Activated naive CD4-positive, alpha-beta T cell treated with anti-CD3 and anti-CD28 coated beads for 36 hours (primary cell): ENCODE measurements around the gene TNNI3K. TPM values are rescaled to one million over a fixed set of nuclear protein-coding genes. Genes with fewer than 3 reads are reported as not detected.

Source experiments
- CTCF ChIA-PET: fragments of 350-600 bp; sonication (Branson Sonifier 250); formaldehyde crosslinking; loops from one replicate; lab custom pipeline; 2021; ENCODE audit warnings: antibody characterized with exemption; lab: Charles Lee
- DNase-seq: peaks from one replicate; pipeline ENCODE4 v3.0.0-alpha.2; 2020
- H3K27ac Mint-ChIP-seq: one replicate; pipeline ENCODE4 v1.8.0; 2021; ENCODE audit warnings: mild to moderate bottlenecking, mixed read lengths
- H3K27me3 Mint-ChIP-seq: one replicate; pipeline ENCODE4 v1.8.0; 2021; ENCODE audit warnings: low read depth, mixed read lengths
- H3K36me3 Mint-ChIP-seq: one replicate; pipeline ENCODE4 v1.8.0; 2021; ENCODE audit warnings: low read depth, mixed read lengths
- H3K4me1 Mint-ChIP-seq: one replicate; pipeline ENCODE4 v1.8.0; 2021; ENCODE audit warnings: low read depth, mixed read lengths
- H3K4me3 Mint-ChIP-seq: one replicate; pipeline ENCODE4 v1.8.0; 2021; ENCODE audit warnings: mild to moderate bottlenecking, moderate library complexity, mixed read lengths
- H3K9me3 Mint-ChIP-seq: one replicate; pipeline ENCODE4 v1.8.0; 2021; ENCODE audit warnings: mixed read lengths
- intact Hi-C: fragments of 100-400 bp; cut with micrococcal nuclease; formaldehyde crosslinking; loops from one replicate; pipeline ENCODE4 v1.15.1; 2023
- total RNA-seq, 2 experiments: library from RNA; stranded (reverse); gene quantifications; one replicate each; pipeline ENCODE4 v1.2.3, GENCODE V29; 2021

The TNNI3K gene
- total RNA-seq, 2 experiments from 2014 or later, result 0.40 TPM; not detected in 1

GRCh38 chr1:74467786-74468377 is 232.7 kb downstream of the TNNI3K start:
- CTCF ChIA-PET, result interaction anchor here (0.6 to 1.4 kb wide), 3 partner anchors 18 to 301 kb away, joined by 4 to 5 read pairs (median 4); no protein-coding TSS in a partner anchor
- Mint-ChIP-seq H3K27me3 (peaks cover 4% of the 10 kb centered on the region), H3K36me3 (no peaks in the 10 kb centered on the region), H3K4me3 (no peak overlapping the region), H3K4me1 (no peaks in the 10 kb centered on the region), H3K9me3 (no peaks in the 10 kb centered on the region), H3K27ac (no peak overlapping the region)
- intact Hi-C loops, result loop anchor here (5.0 kb wide), 1 partner anchor 626 kb away; no protein-coding TSS in a partner anchor
- DNase-seq, result no peak

- Mint-ChIP-seq H3K9me3 (no peaks in the 10 kb centered on the region), H3K36me3 (no peaks in the 10 kb centered on the region), H3K4me1 (no peaks in the 10 kb centered on the region), H3K4me3 (no peak overlapping the region), H3K27me3 (peaks cover 4% of the 10 kb centered on the region), H3K27ac (no peak overlapping the region)
- intact Hi-C loops, result loop anchor here (5.0 kb wide), 1 partner anchor 627 kb away; no protein-coding TSS in a partner anchor
- no peak for DNase-seq
- CTCF ChIA-PET, result interaction anchor here (1.0 to 1.4 kb wide), 3 partner anchors 34 to 300 kb away, joined by 3 to 5 read pairs (median 4); no protein-coding TSS in a partner anchor
Observed at GRCh38 chr1:74468982-74469603, 233.9 kb downstream of the TNNI3K start.

GRCh38 chr1:74470251-74470650 is 235.1 kb downstream of the TNNI3K start:
- Mint-ChIP-seq H3K9me3 (no peaks in the 10 kb centered on the region), H3K36me3 (no peaks in the 10 kb centered on the region), H3K27ac (no peak overlapping the region), H3K4me1 (no peaks in the 10 kb centered on the region), H3K4me3 (no peak overlapping the region), H3K27me3 (peaks cover 4% of the 10 kb centered on the region)
- DNase-seq, result no peak
- intact Hi-C loops, result no loop called here
- CTCF ChIA-PET, result interaction anchor here (1.2 kb wide), 1 partner anchor 9 kb away, joined by 3 read pairs; no protein-coding TSS in a partner anchor

- CTCF ChIA-PET, result interaction anchor here (1.2 kb wide), 1 partner anchor 9 kb away, joined by 3 read pairs; no protein-coding TSS in a partner anchor
- H3K9me3 Mint-ChIP-seq, result no peaks in the 10 kb centered on the region
- peaks cover 4% of the 10 kb centered on the region for H3K27me3 Mint-ChIP-seq
- intact Hi-C loops, result no loop called here
- H3K4me1 Mint-ChIP-seq, result no peaks in the 10 kb centered on the region
- DNase-seq, result no peak
- H3K36me3 Mint-ChIP-seq, result no peaks in the 10 kb centered on the region
- no peak overlapping the region for H3K4me3 Mint-ChIP-seq
- H3K27ac Mint-ChIP-seq, result no peak overlapping the region
Observed at GRCh38 chr1:74470936-74471335, 235.7 kb downstream of the TNNI3K start.

GRCh38 chr1:74471470-74471869 is 236.3 kb downstream of the TNNI3K start:
- peaks cover 8% of the 10 kb centered on the region for H3K27me3 Mint-ChIP-seq
- CTCF ChIA-PET, result no interaction called here
- no peak overlapping the region for H3K4me3 Mint-ChIP-seq
- no peak for DNase-seq
- intact Hi-C loops, result no loop called here
- H3K4me1 Mint-ChIP-seq, result no peaks in the 10 kb centered on the region
- no peaks in the 10 kb centered on the region for H3K36me3 Mint-ChIP-seq
- no peak overlapping the region for H3K27ac Mint-ChIP-seq
- H3K9me3 Mint-ChIP-seq, result no peaks in the 10 kb centered on the region

GRCh38 chr1:74474585-74474984 is 239.4 kb downstream of the TNNI3K start:
- no peak overlapping the region for H3K27ac Mint-ChIP-seq
- no peaks in the 10 kb centered on the region for H3K4me1 Mint-ChIP-seq
- DNase-seq, result no peak
- no peak overlapping the region for H3K4me3 Mint-ChIP-seq
- no peaks in the 10 kb centered on the region for H3K9me3 Mint-ChIP-seq
- CTCF ChIA-PET, result no interaction called here
- H3K27me3 Mint-ChIP-seq, result peaks cover 3% of the 10 kb centered on the region
- H3K36me3 Mint-ChIP-seq, result no peaks in the 10 kb centered on the region
- intact Hi-C loops, result no loop called here

GRCh38 chr1:74478979-74479378 is 243.8 kb downstream of the TNNI3K start:
- CTCF ChIA-PET, result interaction anchor here (1.3 kb wide), 1 partner anchor 9 kb away, joined by 3 read pairs; no protein-coding TSS in a partner anchor
- H3K4me3 Mint-ChIP-seq, result no peak overlapping the region
- H3K27ac Mint-ChIP-seq, result no peak overlapping the region
- peaks cover 10% of the 10 kb centered on the region for H3K27me3 Mint-ChIP-seq
- intact Hi-C loops, result no loop called here
- no peaks in the 10 kb centered on the region for H3K4me1 Mint-ChIP-seq
- DNase-seq, result no peak
- H3K9me3 Mint-ChIP-seq, result no peaks in the 10 kb centered on the region
- no peaks in the 10 kb centered on the region for H3K36me3 Mint-ChIP-seq

- Mint-ChIP-seq H3K4me3 (no peak overlapping the region), H3K27me3 (peaks cover 10% of the 10 kb centered on the region), H3K9me3 (no peaks in the 10 kb centered on the region), H3K27ac (no peak overlapping the region), H3K36me3 (no peaks in the 10 kb centered on the region), H3K4me1 (no peaks in the 10 kb centered on the region)
- DNase-seq, result no peak
- CTCF ChIA-PET, result interaction anchor here (1.3 kb wide), 1 partner anchor 10 kb away, joined by 3 read pairs; no protein-coding TSS in a partner anchor
- intact Hi-C loops, result no loop called here
Observed at GRCh38 chr1:74480068-74480467, 244.9 kb downstream of the TNNI3K start.

GRCh38 chr1:74481607-74482006 is 246.4 kb downstream of the TNNI3K start:
- H3K4me3 Mint-ChIP-seq, result no peak overlapping the region
- DNase-seq, result no peak
- H3K4me1 Mint-ChIP-seq, result no peaks in the 10 kb centered on the region
- CTCF ChIA-PET, result no interaction called here
- intact Hi-C loops, result no loop called here
- H3K27me3 Mint-ChIP-seq, result peaks cover 7% of the 10 kb centered on the region
- H3K36me3 Mint-ChIP-seq, result no peaks in the 10 kb centered on the region
- no peak overlapping the region for H3K27ac Mint-ChIP-seq
- no peaks in the 10 kb centered on the region for H3K9me3 Mint-ChIP-seq

- no peak for DNase-seq
- H3K27me3 Mint-ChIP-seq, result peaks cover 2% of the 10 kb centered on the region
- CTCF ChIA-PET, result no interaction called here
- H3K9me3 Mint-ChIP-seq, result no peaks in the 10 kb centered on the region
- H3K27ac Mint-ChIP-seq, result no peak overlapping the region
- no peaks in the 10 kb centered on the region for H3K36me3 Mint-ChIP-seq
- intact Hi-C loops, result no loop called here
- H3K4me1 Mint-ChIP-seq, result no peaks in the 10 kb centered on the region
- H3K4me3 Mint-ChIP-seq, result no peak overlapping the region
Observed at GRCh38 chr1:74485622-74486021, 250.4 kb downstream of the TNNI3K start.

- Mint-ChIP-seq H3K27me3 (peaks cover 2% of the 10 kb centered on the region), H3K4me1 (no peaks in the 10 kb centered on the region), H3K4me3 (no peak overlapping the region), H3K27ac (no peak overlapping the region), H3K9me3 (no peaks in the 10 kb centered on the region), H3K36me3 (no peaks in the 10 kb centered on the region)
- CTCF ChIA-PET, result interaction anchor here (0.7 kb wide), 1 partner anchor 18 kb away, joined by 4 read pairs; no protein-coding TSS in a partner anchor
- intact Hi-C loops, result no loop called here
- no peak for DNase-seq
Observed at GRCh38 chr1:74486036-74486435, 250.8 kb downstream of the TNNI3K start.

- Mint-ChIP-seq H3K4me1 (no peaks in the 10 kb centered on the region), H3K9me3 (no peaks in the 10 kb centered on the region), H3K4me3 (no peak overlapping the region), H3K36me3 (no peaks in the 10 kb centered on the region), H3K27ac (no peak overlapping the region), H3K27me3 (no peaks in the 10 kb centered on the region)
- intact Hi-C loops, result no loop called here
- CTCF ChIA-PET, result no interaction called here
- no peak for DNase-seq
Observed at GRCh38 chr1:74496669-74497068, 261.5 kb downstream of the TNNI3K start.

GRCh38 chr1:74498901-74499300 is 263.7 kb downstream of the TNNI3K start:
- intact Hi-C loops, result no loop called here
- H3K36me3 Mint-ChIP-seq, result no peaks in the 10 kb centered on the region
- CTCF ChIA-PET, result no interaction called here
- no peak overlapping the region for H3K4me3 Mint-ChIP-seq
- DNase-seq, result no peak
- H3K9me3 Mint-ChIP-seq, result no peaks in the 10 kb centered on the region
- peaks cover 3% of the 10 kb centered on the region for H3K27me3 Mint-ChIP-seq
- H3K27ac Mint-ChIP-seq, result no peak overlapping the region
- no peaks in the 10 kb centered on the region for H3K4me1 Mint-ChIP-seq
